PC-3 (cell line): ENCODE data around the gene WNT7B. TPM values are rescaled to one million over a fixed set of nuclear protein-coding genes. Genes with fewer than 3 reads are reported as not detected.

Experiments used
- ATAC-seq: fragments of 200-7000 bp; cut with Tn5 transposase; 2 replicates; pipeline ENCODE4 v1.9.1; 2020; ENCODE audit warnings: mild to moderate bottlenecking, moderate library complexity
- BruUV-seq: library from RNA; stranded (reverse); fragments of 400-500 nt; replicated peaks from 2 replicates; lab custom pipeline; 2021; lab: Mats Ljungman, UMichigan
- CTCF ChIA-PET: fragments of 300-600 bp; sonication (Branson Sonifier 250); formaldehyde crosslinking; loops from one replicate; lab custom pipeline; 2022; ENCODE audit warnings: antibody characterized with exemption; lab: Charles Lee
- POLR2A ChIA-PET: fragments of 300-600 bp; sonication (Branson Sonifier 250); formaldehyde crosslinking; loops from one replicate; lab custom pipeline; 2022; ENCODE audit warnings: antibody characterized with exemption; ENCODE audit not compliant: unreplicated experiment; lab: Charles Lee
- DNase-seq: peaks from one replicate; pipeline ENCODE4 v3.0.0-alpha.2; 2015
- H2AFZ ChIP-seq: fragments of 300-600 bp; sonication (generic); 2 replicates; pipeline ENCODE4 v1.6.0; 2016; ENCODE audit warnings: antibody characterized with exemption, low read length
- H3F3A ChIP-seq: fragments of 300-600 bp; sonication (generic); one replicate; pipeline ENCODE4 v1.6.0; 2017; ENCODE audit warnings: antibody characterized with exemption, low read length, control low read depth, mild to moderate bottlenecking; ENCODE audit not compliant: unreplicated experiment
- H3K27ac ChIP-seq: fragments of 300-600 bp; sonication (generic); 2 replicates; pipeline ENCODE4 v1.5.1; 2016; ENCODE audit warnings: mild to moderate bottlenecking, low read length
- H3K27me3 ChIP-seq: fragments of 300-600 bp; sonication (generic); 2 replicates; pipeline ENCODE4 v1.6.1; 2016; ENCODE audit warnings: low read length, mixed read lengths
- H3K36me3 ChIP-seq: fragments of 300-600 bp; sonication (generic); 2 replicates; pipeline ENCODE4 v1.6.1; 2016; ENCODE audit warnings: low read depth, mixed run types, low read length, mixed read lengths
- H3K4me1 ChIP-seq: fragments of 300-600 bp; sonication (generic); 2 replicates; pipeline ENCODE4 v1.5.1; 2016; ENCODE audit warnings: low read length; ENCODE audit not compliant: insufficient read depth
- H3K4me2 ChIP-seq: fragments of 300-600 bp; sonication (generic); 2 replicates; pipeline ENCODE4 v1.6.0; 2016; ENCODE audit warnings: low read length
- H3K4me3 ChIP-seq: fragments of 300-600 bp; sonication (generic); 2 replicates; pipeline ENCODE4 v1.5.1; 2016; ENCODE audit warnings: mild to moderate bottlenecking, low read length, mixed read lengths
- H3K79me2 ChIP-seq: fragments of 300-600 bp; sonication (generic); 2 replicates; pipeline ENCODE4 v1.6.1; 2017; ENCODE audit warnings: low read length, mixed read lengths
- H3K9ac ChIP-seq: fragments of 300-600 bp; sonication (generic); 2 replicates; pipeline ENCODE4 v1.6.0; 2016; ENCODE audit warnings: mild to moderate bottlenecking, low read length
- H3K9me2 ChIP-seq: fragments of 300-600 bp; sonication (generic); replicated peaks from 2 replicates; pipeline ENCODE4 v1.6.1; 2016; ENCODE audit warnings: mixed run types, low read length, mixed read lengths
- H3K9me3 ChIP-seq: fragments of 300-600 bp; sonication (generic); 2 replicates; pipeline ENCODE4 v1.6.1; 2016; ENCODE audit warnings: low read length, mixed read lengths
- H4K20me1 ChIP-seq: fragments of 300-600 bp; sonication (generic); 2 replicates; pipeline ENCODE4 v1.6.1; 2016; ENCODE audit warnings: low read length, mixed read lengths
- EZH2 ChIP-seq: fragments of 300-600 bp; sonication (generic); IDR thresholded peaks from one replicate; pipeline ENCODE4 v1.6.1; 2017; ENCODE audit warnings: antibody characterized with exemption, mild to moderate bottlenecking, low read length; ENCODE audit not compliant: unreplicated experiment
- EZH2phosphoT487 ChIP-seq: fragments of 300-600 bp; sonication (generic); IDR thresholded peaks from 2 replicates; pipeline ENCODE4 v1.6.1; 2018; ENCODE audit warnings: mild to moderate bottlenecking, antibody characterized with exemption, low read length, borderline replicate concordance
- intact Hi-C: fragments of 100-400 bp; cut with micrococcal nuclease; formaldehyde crosslinking; loops from 2 replicates; pipeline ENCODE4 v1.9.0; 2023
- total RNA-seq: library from RNA; depleted of rRNA; stranded (reverse); fragments of >200 nt; gene quantifications from 2 replicates; pipeline ENCODE4 v1.2.3, GENCODE V29; 2014
- TF ChIP-seq, protein P1 (sequence below): fragments of 300-600 bp; sonication (generic); conservative IDR thresholded peaks from 2 replicates; pipeline ENCODE4 v1.5.1; 2017; ENCODE audit warnings: antibody characterized with exemption, low read depth, mild to moderate bottlenecking, low read length

WNT7B gene
- total RNA-seq, 1 experiment from 2014 or later: 42.0 TPM

DNA sequence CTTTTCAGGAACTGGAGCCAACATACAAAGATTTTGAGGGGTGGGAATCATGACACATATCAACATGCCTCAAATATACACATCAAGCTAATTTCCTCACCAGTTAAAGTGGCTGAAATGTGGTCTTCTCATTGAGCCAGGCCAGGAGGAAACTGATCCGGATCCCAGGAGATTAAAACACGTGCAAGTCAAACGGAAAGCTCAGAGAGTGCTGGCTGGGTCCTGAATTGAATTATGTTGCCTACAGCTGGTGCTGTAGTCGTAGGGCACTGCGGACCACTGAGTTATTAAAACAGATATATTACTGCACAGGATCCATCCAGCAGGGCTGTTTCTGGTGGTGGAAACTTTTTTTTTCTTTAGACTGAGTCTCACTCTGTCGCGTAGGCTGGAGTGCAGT, 14.1 kb upstream of the WNT7B start:
- Histone ChIP-seq H3K4me1 (0 out of 2 replicates have a peak, but pooled peaks cover 3% of the 10 kb centered on the region), H3K4me3 (no peak overlapping the region), H2AFZ (no peak overlapping the region), H3K4me2 (no peak overlapping the region), H3K27ac (no peak overlapping the region), H3K9me3 (no peaks in the 10 kb centered on the region), H3K9me2 (no peaks in the 10 kb centered on the region), H3F3A (no peaks in the 10 kb centered on the region), H3K27me3 (no peaks in the 10 kb centered on the region), H3K36me3 (no peaks in the 10 kb centered on the region; the same call in 1 of the 2 replicates), H3K79me2 (no peaks in the 10 kb centered on the region), H4K20me1 (no peaks in the 10 kb centered on the region), H3K9ac (no peak overlapping the region)
- ATAC-seq (no peak), DNase-seq (no peak)
- no TSS peak for BruUV-seq
- POLR2A ChIA-PET: interaction anchor here (0.6 kb wide), 1 partner anchor 14 kb away, joined by 3 read pairs; no protein-coding TSS in a partner anchor
- TF ChIP-seq EZH2 (no peak), EZH2phosphoT487 (no peak)
- TF ChIP-seq, protein P1, sequence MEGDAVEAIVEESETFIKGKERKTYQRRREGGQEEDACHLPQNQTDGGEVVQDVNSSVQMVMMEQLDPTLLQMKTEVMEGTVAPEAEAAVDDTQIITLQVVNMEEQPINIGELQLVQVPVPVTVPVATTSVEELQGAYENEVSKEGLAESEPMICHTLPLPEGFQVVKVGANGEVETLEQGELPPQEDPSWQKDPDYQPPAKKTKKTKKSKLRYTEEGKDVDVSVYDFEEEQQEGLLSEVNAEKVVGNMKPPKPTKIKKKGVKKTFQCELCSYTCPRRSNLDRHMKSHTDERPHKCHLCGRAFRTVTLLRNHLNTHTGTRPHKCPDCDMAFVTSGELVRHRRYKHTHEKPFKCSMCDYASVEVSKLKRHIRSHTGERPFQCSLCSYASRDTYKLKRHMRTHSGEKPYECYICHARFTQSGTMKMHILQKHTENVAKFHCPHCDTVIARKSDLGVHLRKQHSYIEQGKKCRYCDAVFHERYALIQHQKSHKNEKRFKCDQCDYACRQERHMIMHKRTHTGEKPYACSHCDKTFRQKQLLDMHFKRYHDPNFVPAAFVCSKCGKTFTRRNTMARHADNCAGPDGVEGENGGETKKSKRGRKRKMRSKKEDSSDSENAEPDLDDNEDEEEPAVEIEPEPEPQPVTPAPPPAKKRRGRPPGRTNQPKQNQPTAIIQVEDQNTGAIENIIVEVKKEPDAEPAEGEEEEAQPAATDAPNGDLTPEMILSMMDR: no peak
- CTCF ChIA-PET: no interaction called here
- intact Hi-C loops: loop anchor here (10.0 kb wide), 1 partner anchor 324 kb away; no protein-coding TSS in a partner anchor

DNA sequence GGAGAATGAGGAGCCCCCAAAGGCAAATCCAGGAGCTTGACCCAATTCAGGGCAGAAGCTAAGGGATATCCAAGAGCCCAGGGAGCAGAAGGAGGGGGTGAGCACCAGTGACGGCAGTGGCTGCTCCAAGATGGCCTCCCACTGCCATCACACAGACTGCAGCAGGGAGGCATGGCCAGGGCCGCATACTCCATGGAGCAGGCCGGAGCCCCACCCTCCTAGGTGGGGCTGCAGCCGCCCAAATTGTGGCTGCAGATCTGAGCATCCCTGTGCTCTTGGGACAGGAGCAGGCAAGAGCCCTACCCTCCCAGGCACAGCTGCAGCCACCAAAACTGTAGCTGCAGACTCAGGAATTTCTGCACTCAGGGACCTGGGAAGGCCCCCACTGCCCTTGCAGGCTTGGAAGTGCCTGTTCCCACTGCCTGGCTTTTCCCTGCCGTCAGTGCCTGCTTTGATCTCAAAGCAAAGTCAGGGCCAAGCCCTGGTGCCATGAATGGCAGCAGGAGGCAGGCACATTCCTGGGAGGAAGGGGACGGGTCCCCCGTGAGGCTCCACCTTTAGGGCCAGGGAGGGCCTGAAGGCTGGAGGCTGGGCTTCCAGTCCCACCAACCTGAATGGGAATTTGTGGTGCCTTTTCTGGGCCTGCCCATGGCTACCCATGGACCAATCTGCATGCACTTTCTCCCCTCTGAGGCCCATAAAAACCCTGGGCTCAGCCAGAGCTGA, 10.3 kb upstream of the WNT7B start:
- Histone ChIP-seq H3K27me3 (no peaks in the 10 kb centered on the region), H3F3A (no peaks in the 10 kb centered on the region), H3K4me2 (no peak overlapping the region), H3K9ac (no peak overlapping the region), H3K9me3 (no peaks in the 10 kb centered on the region), H3K9me2 (no peaks in the 10 kb centered on the region), H3K36me3 (no peaks in the 10 kb centered on the region), H2AFZ (no peak overlapping the region), H3K4me1 (no peaks in the 10 kb centered on the region), H3K4me3 (no peak overlapping the region), H3K27ac (no peak overlapping the region), H3K79me2 (no peaks in the 10 kb centered on the region), H4K20me1 (no peaks in the 10 kb centered on the region)
- ChIA-PET CTCF (no interaction called here), POLR2A (no interaction called here)
- DNase-seq (no peak), ATAC-seq (no peak)
- BruUV-seq: no TSS peak
- intact Hi-C loops: no loop called here
- TF ChIP-seq, protein P1: no peak
- TF ChIP-seq EZH2phosphoT487 (no peak), EZH2 (no peak)

DNA sequence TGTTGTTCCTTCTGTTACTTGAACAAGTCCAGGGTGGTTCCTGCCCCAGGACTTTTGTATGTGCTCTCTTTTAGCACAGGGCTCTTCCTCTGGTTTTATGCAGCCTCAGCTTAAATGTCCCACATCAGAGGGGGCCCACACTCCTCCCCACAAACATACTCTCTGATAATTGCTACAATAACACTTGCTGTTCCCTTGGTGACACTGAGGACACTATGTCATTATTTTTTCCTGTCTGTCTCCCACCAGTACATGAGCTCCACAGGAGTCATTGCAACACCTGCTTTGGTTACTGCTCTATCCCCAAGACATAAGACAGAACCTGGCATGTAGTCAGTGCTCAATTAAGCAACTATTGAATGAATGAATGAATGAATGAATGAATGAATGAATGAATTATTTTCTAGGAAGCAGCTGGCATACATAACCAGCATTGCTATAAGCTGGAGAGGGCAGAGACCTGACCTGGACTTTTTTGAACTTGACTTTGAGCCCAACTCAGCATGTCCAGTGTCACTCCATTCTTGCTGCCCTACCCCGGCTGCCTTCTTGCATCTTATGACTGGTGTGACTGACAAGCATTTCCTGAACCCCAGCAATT, 7.5 kb upstream of the WNT7B start:
- Histone ChIP-seq H3K4me1 (no peaks in the 10 kb centered on the region), H3K27ac (no peak overlapping the region), H2AFZ (no peak overlapping the region), H3K79me2 (no peaks in the 10 kb centered on the region), H3K9me3 (no peaks in the 10 kb centered on the region), H3K9ac (no peak overlapping the region), H3K36me3 (no peaks in the 10 kb centered on the region), H3F3A (no peaks in the 10 kb centered on the region), H3K4me2 (no peak overlapping the region), H3K9me2 (no peaks in the 10 kb centered on the region), H4K20me1 (no peaks in the 10 kb centered on the region), H3K27me3 (no peaks in the 10 kb centered on the region), H3K4me3 (no peak overlapping the region)
- DNase-seq: no peak
- no TSS peak for BruUV-seq
- CTCF ChIA-PET: no interaction called here
- no peak for ATAC-seq
- intact Hi-C loops: no loop called here
- TF ChIP-seq EZH2phosphoT487 (no peak), EZH2 (no peak)
- TF ChIP-seq, protein P1: no peak
- POLR2A ChIA-PET: no interaction called here
